PC-3 (cell line): ENCODE data around the gene LIMS1. TPM values are rescaled to one million over a fixed set of nuclear protein-coding genes. Genes with fewer than 3 reads are reported as not detected.
"Not testable (repeated sequence)": the region's sequence is repeated elsewhere in the genome, so short reads cannot be mapped to it uniquely, and the experiment has no call there.

Experiments
- ATAC-seq: fragments of 200-7000 bp; cut with Tn5 transposase; 2 replicates; pipeline ENCODE4 v1.9.1; 2020; ENCODE audit warnings: mild to moderate bottlenecking, moderate library complexity
- BruUV-seq: library from RNA; stranded (reverse); fragments of 400-500 nt; replicated peaks from 2 replicates; lab custom pipeline; 2021; lab: Mats Ljungman, UMichigan
- CTCF ChIA-PET: fragments of 300-600 bp; sonication (Branson Sonifier 250); formaldehyde crosslinking; loops from one replicate; lab custom pipeline; 2022; ENCODE audit warnings: antibody characterized with exemption; lab: Charles Lee
- POLR2A ChIA-PET: fragments of 300-600 bp; sonication (Branson Sonifier 250); formaldehyde crosslinking; loops from one replicate; lab custom pipeline; 2022; ENCODE audit warnings: antibody characterized with exemption; ENCODE audit not compliant: unreplicated experiment; lab: Charles Lee
- DNase-seq: peaks from one replicate; pipeline ENCODE4 v3.0.0-alpha.2; 2015
- H2AFZ ChIP-seq: fragments of 300-600 bp; sonication (generic); 2 replicates; pipeline ENCODE4 v1.6.0; 2016; ENCODE audit warnings: antibody characterized with exemption, low read length
- H3F3A ChIP-seq: fragments of 300-600 bp; sonication (generic); one replicate; pipeline ENCODE4 v1.6.0; 2017; ENCODE audit warnings: antibody characterized with exemption, low read length, control low read depth, mild to moderate bottlenecking; ENCODE audit not compliant: unreplicated experiment
- H3K27ac ChIP-seq: fragments of 300-600 bp; sonication (generic); 2 replicates; pipeline ENCODE4 v1.5.1; 2016; ENCODE audit warnings: mild to moderate bottlenecking, low read length
- H3K27me3 ChIP-seq: fragments of 300-600 bp; sonication (generic); 2 replicates; pipeline ENCODE4 v1.6.1; 2016; ENCODE audit warnings: low read length, mixed read lengths
- H3K36me3 ChIP-seq: fragments of 300-600 bp; sonication (generic); 2 replicates; pipeline ENCODE4 v1.6.1; 2016; ENCODE audit warnings: low read depth, mixed run types, low read length, mixed read lengths
- H3K4me1 ChIP-seq: fragments of 300-600 bp; sonication (generic); 2 replicates; pipeline ENCODE4 v1.5.1; 2016; ENCODE audit warnings: low read length; ENCODE audit not compliant: insufficient read depth
- H3K4me2 ChIP-seq: fragments of 300-600 bp; sonication (generic); 2 replicates; pipeline ENCODE4 v1.6.0; 2016; ENCODE audit warnings: low read length
- H3K4me3 ChIP-seq: fragments of 300-600 bp; sonication (generic); 2 replicates; pipeline ENCODE4 v1.5.1; 2016; ENCODE audit warnings: mild to moderate bottlenecking, low read length, mixed read lengths
- H3K79me2 ChIP-seq: fragments of 300-600 bp; sonication (generic); 2 replicates; pipeline ENCODE4 v1.6.1; 2017; ENCODE audit warnings: low read length, mixed read lengths
- H3K9ac ChIP-seq: fragments of 300-600 bp; sonication (generic); 2 replicates; pipeline ENCODE4 v1.6.0; 2016; ENCODE audit warnings: mild to moderate bottlenecking, low read length
- H3K9me2 ChIP-seq: fragments of 300-600 bp; sonication (generic); replicated peaks from 2 replicates; pipeline ENCODE4 v1.6.1; 2016; ENCODE audit warnings: mixed run types, low read length, mixed read lengths
- H3K9me3 ChIP-seq: fragments of 300-600 bp; sonication (generic); 2 replicates; pipeline ENCODE4 v1.6.1; 2016; ENCODE audit warnings: low read length, mixed read lengths
- H4K20me1 ChIP-seq: fragments of 300-600 bp; sonication (generic); 2 replicates; pipeline ENCODE4 v1.6.1; 2016; ENCODE audit warnings: low read length, mixed read lengths
- intact Hi-C: fragments of 100-400 bp; cut with micrococcal nuclease; formaldehyde crosslinking; loops from 2 replicates; pipeline ENCODE4 v1.9.0; 2023
- total RNA-seq: library from RNA; depleted of rRNA; stranded (reverse); fragments of >200 nt; gene quantifications from 2 replicates; pipeline ENCODE4 v1.2.3, GENCODE V29; 2014

The LIMS1 gene
- total RNA-seq, 1 experiment from 2014 or later = 58.9 TPM

GRCh38 chr2:108664089-108664488, 129.8 kb downstream of the LIMS1 start:
- H3K27me3 ChIP-seq, H3K4me1 ChIP-seq, H3K27ac ChIP-seq, POLR2A ChIA-PET, DNase-seq, H3K4me2 ChIP-seq, H3K9ac ChIP-seq, H3K4me3 ChIP-seq, H3K9me2 ChIP-seq, ATAC-seq, H4K20me1 ChIP-seq, BruUV-seq, CTCF ChIA-PET, intact Hi-C loops, H3K36me3 ChIP-seq, H3F3A ChIP-seq, H3K9me3 ChIP-seq, H3K79me2 ChIP-seq, H2AFZ ChIP-seq: not testable (repeated sequence)

GRCh38 chr2:108664979-108665378, 130.7 kb downstream of the LIMS1 start:
- DNase-seq, H3K9me2 ChIP-seq, H3K79me2 ChIP-seq, CTCF ChIA-PET, H3K27me3 ChIP-seq, H3K9ac ChIP-seq, H3K4me3 ChIP-seq, BruUV-seq, H4K20me1 ChIP-seq, H3K9me3 ChIP-seq, H3K36me3 ChIP-seq, H3K4me2 ChIP-seq, H3K4me1 ChIP-seq, POLR2A ChIA-PET, H2AFZ ChIP-seq, H3F3A ChIP-seq, intact Hi-C loops, H3K27ac ChIP-seq: not testable (repeated sequence)
- ATAC-seq = peak; percentile 36; the same call in 1 of the 2 replicates

GRCh38 chr2:108665975-108666374, 131.7 kb downstream of the LIMS1 start:
- H3K27ac ChIP-seq, H3K4me1 ChIP-seq, H3F3A ChIP-seq, H3K9me2 ChIP-seq, H3K9me3 ChIP-seq, CTCF ChIA-PET, H4K20me1 ChIP-seq, H3K36me3 ChIP-seq, H3K79me2 ChIP-seq, H3K9ac ChIP-seq, intact Hi-C loops, DNase-seq, POLR2A ChIA-PET, H3K27me3 ChIP-seq, H2AFZ ChIP-seq, BruUV-seq, H3K4me2 ChIP-seq, ATAC-seq, H3K4me3 ChIP-seq: not testable (repeated sequence)

- H3K36me3 ChIP-seq, H3K9me3 ChIP-seq, CTCF ChIA-PET, H3K79me2 ChIP-seq, H3K9me2 ChIP-seq, H3K27ac ChIP-seq, H2AFZ ChIP-seq, BruUV-seq, H4K20me1 ChIP-seq, H3K4me2 ChIP-seq, ATAC-seq, H3K9ac ChIP-seq, H3K4me3 ChIP-seq, DNase-seq, H3K27me3 ChIP-seq, POLR2A ChIA-PET, H3F3A ChIP-seq, intact Hi-C loops, H3K4me1 ChIP-seq: not testable (repeated sequence)
These were observed 132.9 kb downstream of the LIMS1 start for GRCh38 chr2:108667140-108667539.

- H3K36me3 ChIP-seq, H3K9me3 ChIP-seq, H3K4me1 ChIP-seq, H3K79me2 ChIP-seq, H3K9me2 ChIP-seq, H2AFZ ChIP-seq, H3F3A ChIP-seq, DNase-seq, ATAC-seq, intact Hi-C loops, BruUV-seq, H3K27ac ChIP-seq, H3K9ac ChIP-seq, H3K4me2 ChIP-seq, H3K27me3 ChIP-seq, CTCF ChIA-PET, H4K20me1 ChIP-seq, POLR2A ChIA-PET, H3K4me3 ChIP-seq: not testable (repeated sequence)
These were observed 136.0 kb downstream of the LIMS1 start for GRCh38 chr2:108670282-108670681.

- H3F3A ChIP-seq, H3K4me1 ChIP-seq, H3K4me3 ChIP-seq, CTCF ChIA-PET, DNase-seq, H3K9ac ChIP-seq, H4K20me1 ChIP-seq, H2AFZ ChIP-seq, H3K36me3 ChIP-seq, H3K79me2 ChIP-seq, H3K27me3 ChIP-seq, H3K9me3 ChIP-seq, H3K9me2 ChIP-seq, intact Hi-C loops, POLR2A ChIA-PET, H3K27ac ChIP-seq, BruUV-seq, H3K4me2 ChIP-seq: not testable (repeated sequence)
- peak; percentile 79 for ATAC-seq
These were observed 138.0 kb downstream of the LIMS1 start for GRCh38 chr2:108672200-108672805.

- H3K27me3 ChIP-seq, H3K36me3 ChIP-seq, H3K9me2 ChIP-seq, H3K9me3 ChIP-seq, H3K9ac ChIP-seq, H2AFZ ChIP-seq, H3K4me2 ChIP-seq, H3K27ac ChIP-seq, BruUV-seq, H3K4me3 ChIP-seq, POLR2A ChIA-PET, ATAC-seq, CTCF ChIA-PET, H3F3A ChIP-seq, intact Hi-C loops, DNase-seq, H4K20me1 ChIP-seq, H3K79me2 ChIP-seq: not testable (repeated sequence)
- H3K4me1 ChIP-seq = peaks cover 12% of the 10 kb centered on the region
These were observed 142.3 kb downstream of the LIMS1 start for GRCh38 chr2:108676522-108676921.
